Esophagus squamous epithelium (tissue), 4 donors: ENCODE measurements around the gene KRT76.

Experiments used
- CTCF ChIP-seq, 6 experiments: fragments of 450-650 bp in 4 of 6; fragments of 200-600 bp in 2 of 6; sonication (generic) in 2 of 6; IDR thresholded peaks; one replicate each; pipeline ENCODE4 v1.5.1; 2016 to 2019; ENCODE audit warnings: antibody characterized with exemption in 6 of 6, mild to moderate bottlenecking in 4 of 6, moderate library complexity in 4 of 6
- POLR2A ChIP-seq, 4 donors: fragments of 450-650 bp; IDR thresholded peaks; one replicate each; pipeline ENCODE4 v1.6.1; 2017; ENCODE audit warnings: antibody characterized with exemption in 4 of 4, mild to moderate bottlenecking in 4 of 4, moderate library complexity in 3 of 4

- TF ChIP-seq CTCF (IDR thresholded peaks at IDR 0.05): no peak
- TF ChIP-seq POLR2A (IDR thresholded peaks at IDR 0.05): no peak
Measured at GRCh38 chr12:52751795-52752194, 25.4 kb downstream of the KRT76 start.
